H1 (cell line): ENCODE data around the gene ZNF91. TPM values are rescaled to one million over a fixed set of nuclear protein-coding genes. Genes with fewer than 3 reads are reported as not detected.

Source experiments
- CTCF ChIA-PET: fragments of 300-600 bp; sonication (Branson Sonifier 250); formaldehyde crosslinking; loops from one replicate; lab custom pipeline; 2021; ENCODE audit not compliant: partially characterized antibody; lab: Charles Lee
- POLR2A ChIA-PET: fragments of 300-600 bp; sonication (Branson Sonifier 250); formaldehyde crosslinking; loops from one replicate; lab custom pipeline; 2021; ENCODE audit warnings: inconsistent platforms; ENCODE audit not compliant: partially characterized antibody; lab: Charles Lee
- DNase-seq, 2 experiments: peaks; one replicate each; pipeline versions ENCODE4 v3.0.0 to v3.0.0-alpha.2; 2010 to 2022; ENCODE audit warnings: low spot score in 2 of 2, low read depth in 1 of 2, mixed read lengths in 1 of 2
- FAIRE-seq: peaks from 2 replicates; lab custom pipeline; 2011; peaks lifted over from hg19 to GRCh38; lab: Jason Lieb, UNC
- H2AFZ ChIP-seq: 2 replicates; pipeline ENCODE4 v1.8.1; 2012; ENCODE audit warnings: low read length, inconsistent platforms
- H2AK5ac ChIP-seq: 2 replicates; pipeline ENCODE4 v1.6.1; 2013; ENCODE audit warnings: low read depth, low read length
- H2BK120ac ChIP-seq: replicated peaks from 2 replicates; pipeline ENCODE3; 2013; ENCODE audit warnings: low read depth, low read length, inconsistent platforms
- H2BK12ac ChIP-seq: 2 replicates; pipeline ENCODE4 v1.6.1; 2013; ENCODE audit warnings: low read depth, low read length
- H2BK15ac ChIP-seq: 2 replicates; pipeline ENCODE4 v1.6.1; 2013; ENCODE audit warnings: low read length
- H2BK20ac ChIP-seq: 2 replicates; pipeline ENCODE4 v1.6.1; 2013; ENCODE audit warnings: low read length
- H2BK5ac ChIP-seq: 2 replicates; pipeline ENCODE4 v1.6.1; 2013; ENCODE audit warnings: low read depth, low read length
- H3K14ac ChIP-seq: 2 replicates; pipeline ENCODE4 v1.6.1; 2013; ENCODE audit warnings: inconsistent platforms; ENCODE audit not compliant: insufficient read length
- H3K18ac ChIP-seq: 2 replicates; pipeline ENCODE4 v1.6.1; 2013; ENCODE audit warnings: low read length; ENCODE audit errors: extremely low read depth
- H3K23ac ChIP-seq: 2 replicates; pipeline ENCODE4 v1.6.1; 2013; ENCODE audit warnings: inconsistent platforms; ENCODE audit not compliant: insufficient read length
- H3K23me2 ChIP-seq: 2 replicates; pipeline ENCODE4 v1.6.1; 2013; ENCODE audit warnings: low read depth, low read length
- H3K27ac ChIP-seq: 2 replicates; pipeline ENCODE4 v1.6.1; 2011; ENCODE audit warnings: low read depth, low read length, inconsistent platforms
- H3K27me3 ChIP-seq, 4 experiments: replicated peaks in 1 of 4; 1 replicate in 1 of 4; 2 replicates in 3 of 4; pipeline versions ENCODE4 v1.6.1 to v1.8.1; 2011 to 2013; ENCODE audit warnings: low read length in 3 of 4, mild to moderate bottlenecking in 3 of 4, inconsistent platforms in 2 of 4, mixed read lengths in 2 of 4, moderate library complexity in 1 of 4; ENCODE audit not compliant: control insufficient read depth in 3 of 4, insufficient read depth in 3 of 4; ENCODE audit errors: extremely low read depth in 1 of 4
- H3K36me3 ChIP-seq, 4 experiments: 2 replicates each; pipeline versions ENCODE4 v1.6.1 to v1.8.1; 2011 to 2013; ENCODE audit warnings: mild to moderate bottlenecking in 4 of 4, low read length in 3 of 4, moderate library complexity in 2 of 4, control low read depth in 1 of 4, inconsistent platforms in 1 of 4; ENCODE audit not compliant: insufficient read depth in 4 of 4, control insufficient read depth in 2 of 4
- H3K4ac ChIP-seq: replicated peaks from 2 replicates; pipeline ENCODE3; 2013; ENCODE audit warnings: low read length, low read depth, mixed read lengths, inconsistent platforms; ENCODE audit not compliant: insufficient read length
- H3K4me1 ChIP-seq, 4 experiments: replicated peaks in 1 of 4; 1 replicate in 1 of 4; 2 replicates in 3 of 4; pipeline versions ENCODE4 v1.6.1 to v1.8.1; 2011 to 2013; ENCODE audit warnings: low read length in 3 of 4, inconsistent platforms in 2 of 4, mixed read lengths in 1 of 4; ENCODE audit not compliant: insufficient read depth in 4 of 4, control insufficient read depth in 3 of 4
- H3K4me2 ChIP-seq, 2 experiments: 2 replicates each; pipeline versions ENCODE4 v1.6.1 to v1.8.1; 2011 to 2013; ENCODE audit warnings: low read depth in 2 of 2, low read length in 2 of 2, control low read depth in 1 of 2, inconsistent platforms in 1 of 2, mild to moderate bottlenecking in 1 of 2; ENCODE audit not compliant: insufficient read depth in 1 of 2
- H3K4me3 ChIP-seq, 4 experiments: fragments of 200-600, 300-600 bp in 1 of 4; sonication (generic), shearing (Covaris generic), sonication (Bioruptor Twin) in 1 of 4; 2 replicates each; pipeline versions ENCODE4 v1.5.1 to v1.8.1; 2011 to 2016; ENCODE audit warnings: low read length in 4 of 4, low read depth in 3 of 4, control low read depth in 2 of 4, inconsistent platforms in 2 of 4, mild to moderate bottlenecking in 2 of 4, mixed read lengths in 1 of 4, moderate library complexity in 1 of 4; ENCODE audit not compliant: insufficient read depth in 2 of 4; ENCODE audit errors: extremely low read depth in 1 of 4
- H3K56ac ChIP-seq: replicated peaks from 2 replicates; pipeline ENCODE3; 2013; ENCODE audit warnings: low read depth, mild to moderate bottlenecking, mixed read lengths, low read length, inconsistent platforms; ENCODE audit not compliant: insufficient read length
- H3K79me1 ChIP-seq: 2 replicates; pipeline ENCODE4 v1.6.1; 2013; ENCODE audit warnings: low read depth, low read length, control low read depth
- H3K79me2 ChIP-seq, 2 experiments: 2 replicates each; pipeline versions ENCODE4 v1.6.1 to v1.8.1; 2012 to 2013; ENCODE audit warnings: low read length in 2 of 2, mild to moderate bottlenecking in 2 of 2, inconsistent platforms in 1 of 2; ENCODE audit not compliant: insufficient read depth in 2 of 2, control insufficient read depth in 1 of 2
- H3K9ac ChIP-seq, 4 experiments: replicated peaks in 1 of 4; 1 replicate in 1 of 4; 2 replicates in 3 of 4; pipeline versions ENCODE4 v1.6.1 to v1.8.1; 2011 to 2013; ENCODE audit warnings: low read depth in 3 of 4, low read length in 3 of 4, control low read depth in 2 of 4, mild to moderate bottlenecking in 2 of 4, moderate library complexity in 2 of 4, inconsistent platforms in 1 of 4; ENCODE audit errors: extremely low read depth in 1 of 4
- H3K9me3 ChIP-seq, 2 experiments: 2 replicates each; pipeline versions ENCODE4 v1.6.1 to v1.8.1; 2012 to 2013; ENCODE audit warnings: mild to moderate bottlenecking in 2 of 2, moderate library complexity in 2 of 2, control low read depth in 1 of 2, inconsistent platforms in 1 of 2, low read depth in 1 of 2, low read length in 1 of 2, mixed read lengths in 1 of 2; ENCODE audit not compliant: insufficient read depth in 2 of 2
- H4K20me1 ChIP-seq, 2 experiments: replicated peaks in 1 of 2; 2 replicates each; pipeline versions ENCODE3 to v1.8.1; 2011 to 2013; ENCODE audit warnings: inconsistent platforms in 2 of 2, low read length in 2 of 2, mild to moderate bottlenecking in 1 of 2; ENCODE audit not compliant: insufficient read depth in 2 of 2, control insufficient read depth in 1 of 2
- H4K5ac ChIP-seq: 2 replicates; pipeline ENCODE4 v1.6.1; 2013; ENCODE audit warnings: low read length, low read depth, mixed read lengths, inconsistent platforms; ENCODE audit not compliant: insufficient read length
- H4K8ac ChIP-seq: 2 replicates; pipeline ENCODE4 v1.8.0; 2013; ENCODE audit warnings: mild to moderate bottlenecking, moderate library complexity, low read length, inconsistent platforms; ENCODE audit not compliant: insufficient read depth; ENCODE audit errors: extremely low read depth
- H4K91ac ChIP-seq: replicated peaks from 2 replicates; pipeline ENCODE3; 2013; ENCODE audit warnings: low read length, mixed read lengths, inconsistent platforms; ENCODE audit not compliant: insufficient read length
- BACH1 ChIP-seq: IDR thresholded peaks from 2 replicates; pipeline ENCODE4 v1.6.1; 2012; ENCODE audit warnings: low read length, improper control_type of control experiment
- BRCA1 ChIP-seq: IDR thresholded peaks from 2 replicates; pipeline ENCODE4 v1.6.1; 2012; ENCODE audit warnings: low read depth, low read length, improper control_type of control experiment
- CHD2 ChIP-seq: IDR thresholded peaks from 2 replicates; pipeline ENCODE4 v1.6.1; 2012; ENCODE audit warnings: low read length, improper control_type of control experiment
- GTF2F1 ChIP-seq: IDR thresholded peaks from 2 replicates; pipeline ENCODE4 v1.6.1; 2012; ENCODE audit warnings: low read depth, low read length, improper control_type of control experiment, borderline replicate concordance
- JUN ChIP-seq: IDR thresholded peaks from 2 replicates; pipeline ENCODE4 v1.6.1; 2011; ENCODE audit warnings: low read depth, mild to moderate bottlenecking, improper control_type of control experiment, low read length
- POU5F1 ChIP-seq: IDR thresholded peaks from 2 replicates; pipeline ENCODE4 v1.6.1; 2011; ENCODE audit warnings: low read depth, mild to moderate bottlenecking, low read length, moderate library complexity
- SP1 ChIP-seq: IDR thresholded peaks from 2 replicates; pipeline ENCODE4 v1.6.1; 2011; ENCODE audit warnings: low read depth, low read length
- TAF7 ChIP-seq: optimal IDR thresholded peaks from 2 replicates; pipeline ENCODE3; 2011; ENCODE audit warnings: low read depth, mild to moderate bottlenecking, inconsistent platforms, low read length, moderate library complexity, borderline replicate concordance
- WGBS, 2 experiments: shearing (Covaris generic) in 1 of 2; methylation state at CpG; one replicate each; pipeline versions ENCODE4 v1.1.6 to v1.1.7; 2013 to 2015; ENCODE audit warnings: low lambda C conversion rate in 2 of 2, mixed read lengths in 2 of 2, inconsistent platforms in 1 of 2, low coverage in 1 of 2, missing lambda C conversion rate in 1 of 2; ENCODE audit not compliant: insufficient replicate concordance in 2 of 2, insufficient coverage in 1 of 2, insufficient read length in 1 of 2; ENCODE audit errors: extremely low coverage in 1 of 2, missing lambda C conversion rate in 1 of 2; 5-methylcytosine and 5-hydroxymethylcytosine counted together
- polyA plus RNA-seq, 7 experiments: library from polyadenylated mRNA; depleted of rRNA in 3 of 7; stranded (reverse) in 5 of 7; unstranded in 2 of 7; fragments of >200 nt in 5 of 7; fragments of 200-250 nt in 2 of 7; gene quantifications; 1 replicate in 5 of 7; 2 replicates in 1 of 7; 4 replicates in 1 of 7; pipeline versions ENCODE4 v1.2.1 to v1.2.3, GENCODE V29; 2011 to 2013; ENCODE audit warnings: missing spikeins in 2 of 7, mixed read lengths in 2 of 7
- total RNA-seq: library from RNA; stranded (reverse); fragmentation: NEBNext Ultra II Directional; extraction: Animal tissue kit (Norgen Biotek cat#: 25700); gene quantifications from 2 replicates; pipeline ENCODE4 v1.2.1, GENCODE V29; 2021
- TF ChIP-seq, protein P1 (sequence below): IDR thresholded peaks from 2 replicates; pipeline ENCODE4 v1.6.1; 2012; ENCODE audit warnings: low read length, inconsistent platforms
- TF ChIP-seq, protein P2 (sequence below), 3 experiments: IDR thresholded peaks; 1 replicate in 2 of 3; 2 replicates in 1 of 3; pipeline versions ENCODE4 v1.5.1 to v1.6.1; 2011; ENCODE audit warnings: low read length in 3 of 3, mild to moderate bottlenecking in 3 of 3, inconsistent platforms in 2 of 3, low read depth in 1 of 3, moderate library complexity in 1 of 3; ENCODE audit not compliant: insufficient read depth in 1 of 3; ENCODE audit errors: control extremely low read depth in 1 of 3

ZNF91 gene
- total and polyA plus RNA-seq, 2 of the 8 experiments (the other 6 are each of a cell fraction or from before 2014, with no cell fraction given) = 16.5 to 35.1 TPM

GRCh38 chr19:23407616-23408133 lies 12.4 kb upstream of the ZNF91 start:
- no peaks in the 10 kb centered on the region for H3K27me3 ChIP-seq
- H3K27ac ChIP-seq = no peak overlapping the region
- FAIRE-seq (no peak), DNase-seq (no peak)
- no peak overlapping the region for H3K56ac ChIP-seq
- ChIA-PET CTCF (no interaction called here), POLR2A (interaction anchor here (9.0 kb wide), 1 partner anchor 13 kb away, joined by 116 read pairs; the partner anchor contains the start of gene ZNF91)
- H2BK20ac ChIP-seq = no peak overlapping the region
- no peaks in the 10 kb centered on the region for H3K23me2 ChIP-seq
- H4K91ac ChIP-seq = no peak overlapping the region
- H2AFZ ChIP-seq = no peak overlapping the region
- no peak overlapping the region for H3K4me3 ChIP-seq
- peaks cover 0 to 69% of the 10 kb centered on the region in 2 experiments; a peak in 3 of 4 replicates for H3K79me2 ChIP-seq
- H3K4me1 ChIP-seq = no peaks in the 10 kb centered on the region
- no peak overlapping the region for H3K9ac ChIP-seq
- no peak overlapping the region for H2AK5ac ChIP-seq
- H3K79me1 ChIP-seq = peaks cover 10% of the 10 kb centered on the region
- no peak overlapping the region for H3K4me2 ChIP-seq
- no peak overlapping the region for H2BK120ac ChIP-seq
- no peaks in the 10 kb centered on the region for H3K9me3 ChIP-seq
- H2BK5ac ChIP-seq = no peak overlapping the region
- H3K4ac ChIP-seq = no peak overlapping the region
- H3K36me3 ChIP-seq = peaks cover 0 to 29% (median 16%) of the 10 kb centered on the region in 4 experiments; a peak in 7 of 8 replicates
- no peak overlapping the region for H3K14ac ChIP-seq
- peaks cover 1 to 3% of the 10 kb centered on the region in 2 experiments for H4K20me1 ChIP-seq
- no peak overlapping the region for H4K8ac ChIP-seq
- no peak overlapping the region for H4K5ac ChIP-seq
- 96% methylated on average over 2 of the region's 2 CpGs; no CpG with 5 or more reads in 1 of the 2 experiments for WGBS, 2 experiments
- no peak overlapping the region for H2BK12ac ChIP-seq
- no peak overlapping the region for H2BK15ac ChIP-seq
- H3K23ac ChIP-seq = no peak overlapping the region
- no peak overlapping the region for H3K18ac ChIP-seq
- TF ChIP-seq JUN (no peak), CHD2 (no peak), POU5F1 (no peak), TAF7 (no peak), GTF2F1 (no peak), BRCA1 (no peak), BACH1 (no peak), SP1 (no peak)
- TF ChIP-seq, protein P1, sequence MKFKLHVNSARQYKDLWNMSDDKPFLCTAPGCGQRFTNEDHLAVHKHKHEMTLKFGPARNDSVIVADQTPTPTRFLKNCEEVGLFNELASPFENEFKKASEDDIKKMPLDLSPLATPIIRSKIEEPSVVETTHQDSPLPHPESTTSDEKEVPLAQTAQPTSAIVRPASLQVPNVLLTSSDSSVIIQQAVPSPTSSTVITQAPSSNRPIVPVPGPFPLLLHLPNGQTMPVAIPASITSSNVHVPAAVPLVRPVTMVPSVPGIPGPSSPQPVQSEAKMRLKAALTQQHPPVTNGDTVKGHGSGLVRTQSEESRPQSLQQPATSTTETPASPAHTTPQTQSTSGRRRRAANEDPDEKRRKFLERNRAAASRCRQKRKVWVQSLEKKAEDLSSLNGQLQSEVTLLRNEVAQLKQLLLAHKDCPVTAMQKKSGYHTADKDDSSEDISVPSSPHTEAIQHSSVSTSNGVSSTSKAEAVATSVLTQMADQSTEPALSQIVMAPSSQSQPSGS = no peak
- TF ChIP-seq, protein P2, sequence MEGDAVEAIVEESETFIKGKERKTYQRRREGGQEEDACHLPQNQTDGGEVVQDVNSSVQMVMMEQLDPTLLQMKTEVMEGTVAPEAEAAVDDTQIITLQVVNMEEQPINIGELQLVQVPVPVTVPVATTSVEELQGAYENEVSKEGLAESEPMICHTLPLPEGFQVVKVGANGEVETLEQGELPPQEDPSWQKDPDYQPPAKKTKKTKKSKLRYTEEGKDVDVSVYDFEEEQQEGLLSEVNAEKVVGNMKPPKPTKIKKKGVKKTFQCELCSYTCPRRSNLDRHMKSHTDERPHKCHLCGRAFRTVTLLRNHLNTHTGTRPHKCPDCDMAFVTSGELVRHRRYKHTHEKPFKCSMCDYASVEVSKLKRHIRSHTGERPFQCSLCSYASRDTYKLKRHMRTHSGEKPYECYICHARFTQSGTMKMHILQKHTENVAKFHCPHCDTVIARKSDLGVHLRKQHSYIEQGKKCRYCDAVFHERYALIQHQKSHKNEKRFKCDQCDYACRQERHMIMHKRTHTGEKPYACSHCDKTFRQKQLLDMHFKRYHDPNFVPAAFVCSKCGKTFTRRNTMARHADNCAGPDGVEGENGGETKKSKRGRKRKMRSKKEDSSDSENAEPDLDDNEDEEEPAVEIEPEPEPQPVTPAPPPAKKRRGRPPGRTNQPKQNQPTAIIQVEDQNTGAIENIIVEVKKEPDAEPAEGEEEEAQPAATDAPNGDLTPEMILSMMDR (IDR thresholded peaks at IDR 0.05; ENCODE audit: control extremely low read depth in 1 of 3, insufficient read depth in 1 of 3, low read depth in 1 of 3, low read length in 3 of 3) = no peak
